MM.1S (cell line): ENCODE measurements around the gene SLC24A3.

Source experiments
- DNase-seq: peaks from one replicate; pipeline ENCODE4 v3.0.0-alpha.2; 2015
- H2AFZ ChIP-seq: fragments of 300-600 bp; sonication (generic); 2 replicates; pipeline ENCODE4 v1.6.0; 2016; ENCODE audit warnings: antibody characterized with exemption, low read length
- H3F3A ChIP-seq: fragments of 300-600 bp; sonication (generic); 2 replicates; pipeline ENCODE4 v1.6.1; 2016; ENCODE audit warnings: mild to moderate bottlenecking, antibody characterized with exemption, low read length, moderate library complexity, mixed read lengths; ENCODE audit not compliant: insufficient read depth
- H3K27ac ChIP-seq: fragments of 300-600 bp; sonication (generic); 2 replicates; pipeline ENCODE4 v1.5.1; 2016; ENCODE audit warnings: mild to moderate bottlenecking, low read length
- H3K27me3 ChIP-seq: fragments of 300-600 bp; sonication (generic); replicated peaks from 2 replicates; pipeline ENCODE4 v1.6.0; 2016; ENCODE audit warnings: low read length; ENCODE audit not compliant: insufficient read depth
- H3K36me3 ChIP-seq: fragments of 300-600 bp; sonication (generic); replicated peaks from 2 replicates; pipeline ENCODE4 v1.6.1; 2016; ENCODE audit warnings: mild to moderate bottlenecking, low read length, mixed read lengths; ENCODE audit not compliant: insufficient read depth
- H3K4me1 ChIP-seq: fragments of 300-600 bp; sonication (generic); 2 replicates; pipeline ENCODE4 v1.6.1; 2016; ENCODE audit warnings: low read length, mixed read lengths
- H3K4me2 ChIP-seq: fragments of 300-600 bp; sonication (generic); 2 replicates; pipeline ENCODE4 v1.6.0; 2016; ENCODE audit warnings: low read depth, low read length
- H3K4me3 ChIP-seq: fragments of 300-600 bp; sonication (generic); 2 replicates; pipeline ENCODE4 v1.5.1; 2016; ENCODE audit warnings: low read length, mixed read lengths
- H3K79me2 ChIP-seq: fragments of 300-600 bp; sonication (generic); 2 replicates; pipeline ENCODE4 v1.6.1; 2016; ENCODE audit warnings: mixed run types, low read length, mixed read lengths
- H3K9ac ChIP-seq: fragments of 300-600 bp; sonication (generic); 2 replicates; pipeline ENCODE4 v1.6.1; 2016; ENCODE audit warnings: low read length, mixed read lengths
- H3K9me2 ChIP-seq: fragments of 300-600 bp; sonication (generic); replicated peaks from 2 replicates; pipeline ENCODE4 v1.6.1; 2016; ENCODE audit warnings: mild to moderate bottlenecking, low read length, mixed read lengths; ENCODE audit not compliant: insufficient read depth
- H3K9me3 ChIP-seq: fragments of 300-600 bp; sonication (generic); replicated peaks from 2 replicates; pipeline ENCODE4 v1.6.1; 2016; ENCODE audit warnings: mild to moderate bottlenecking, low read length, mixed read lengths; ENCODE audit not compliant: insufficient read depth
- H4K20me1 ChIP-seq: fragments of 300-600 bp; sonication (generic); 2 replicates; pipeline ENCODE4 v1.6.1; 2016; ENCODE audit warnings: mild to moderate bottlenecking, low read length, moderate library complexity, mixed read lengths; ENCODE audit not compliant: insufficient read depth
- CTCF ChIP-seq: fragments of 300-600 bp; sonication (generic); IDR thresholded peaks from 2 replicates; pipeline ENCODE4 v1.5.1; 2016; ENCODE audit warnings: antibody characterized with exemption, low read length, mixed read lengths
- EZH2 ChIP-seq: fragments of 300-600 bp; sonication (generic); optimal IDR thresholded peaks from 2 replicates; pipeline ENCODE3; 2017; ENCODE audit warnings: low read depth, mild to moderate bottlenecking, antibody characterized with exemption, low read length, mixed read lengths
- EZH2phosphoT487 ChIP-seq: fragments of 300-600 bp; sonication (generic); IDR thresholded peaks from 2 replicates; pipeline ENCODE4 v1.6.1; 2018; ENCODE audit warnings: antibody characterized with exemption, low read length

The SLC24A3 gene

DNA sequence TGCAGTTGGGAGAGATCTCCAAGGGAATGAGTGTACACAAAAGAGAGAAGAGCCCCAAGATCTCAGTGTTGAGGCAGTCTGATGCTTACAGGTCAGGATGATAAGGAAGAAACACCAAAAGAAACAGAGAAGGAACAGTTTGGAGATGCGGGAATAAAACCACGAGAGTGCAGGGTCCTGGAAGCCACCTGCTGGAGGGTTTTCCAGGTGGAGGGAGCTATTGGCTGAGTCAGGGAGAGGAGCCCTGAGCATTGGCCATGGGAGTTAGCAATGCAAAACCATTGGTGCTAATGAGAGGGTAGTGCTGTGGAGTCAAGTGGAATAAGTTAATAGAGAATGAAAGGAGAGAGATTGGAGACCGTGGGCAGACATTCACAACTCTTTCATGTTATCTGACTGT lies 506.4 kb downstream of the SLC24A3 start:
- H2AFZ ChIP-seq: no peak overlapping the region
- H3K9ac ChIP-seq: no peak overlapping the region
- TF ChIP-seq CTCF: no peak
- TF ChIP-seq EZH2phosphoT487: no peak
- TF ChIP-seq EZH2: no peak
- H3K79me2 ChIP-seq: no peaks in the 10 kb centered on the region
- H3K9me3 ChIP-seq: no peaks in the 10 kb centered on the region
- no peaks in the 10 kb centered on the region for H3K9me2 ChIP-seq
- H3K4me1 ChIP-seq: no peaks in the 10 kb centered on the region
- H4K20me1 ChIP-seq: no peaks in the 10 kb centered on the region
- H3K4me3 ChIP-seq: no peak overlapping the region
- H3K27me3 ChIP-seq: no peaks in the 10 kb centered on the region
- H3K27ac ChIP-seq: no peak overlapping the region
- no peaks in the 10 kb centered on the region for H3F3A ChIP-seq
- H3K4me2 ChIP-seq: no peak overlapping the region
- no peak for DNase-seq
- no peaks in the 10 kb centered on the region for H3K36me3 ChIP-seq

GRCh38 chr20:19720991-19721390 lies 508.5 kb downstream of the SLC24A3 start:
- H3F3A ChIP-seq: no peaks in the 10 kb centered on the region
- no peak overlapping the region for H3K4me2 ChIP-seq
- TF ChIP-seq EZH2phosphoT487 (no peak), CTCF (no peak), EZH2 (no peak)
- H3K36me3 ChIP-seq: no peaks in the 10 kb centered on the region
- DNase-seq: no peak
- no peak overlapping the region for H3K9ac ChIP-seq
- H3K79me2 ChIP-seq: no peaks in the 10 kb centered on the region
- H3K27ac ChIP-seq: no peak overlapping the region
- no peaks in the 10 kb centered on the region for H4K20me1 ChIP-seq
- H3K4me1 ChIP-seq: no peaks in the 10 kb centered on the region
- H3K9me3 ChIP-seq: no peaks in the 10 kb centered on the region
- no peak overlapping the region for H3K4me3 ChIP-seq
- H3K9me2 ChIP-seq: no peaks in the 10 kb centered on the region
- no peak overlapping the region for H2AFZ ChIP-seq
- H3K27me3 ChIP-seq: no peaks in the 10 kb centered on the region

GRCh38 chr20:19723051-19723450 lies 510.6 kb downstream of the SLC24A3 start:
- no peaks in the 10 kb centered on the region for H3F3A ChIP-seq
- H3K79me2 ChIP-seq: no peaks in the 10 kb centered on the region
- H3K36me3 ChIP-seq: no peaks in the 10 kb centered on the region
- no peak overlapping the region for H3K27ac ChIP-seq
- TF ChIP-seq EZH2: no peak
- TF ChIP-seq EZH2phosphoT487: no peak
- no peak for TF ChIP-seq CTCF
- H4K20me1 ChIP-seq: no peaks in the 10 kb centered on the region
- H3K4me2 ChIP-seq: no peak overlapping the region
- no peak overlapping the region for H2AFZ ChIP-seq
- no peak for DNase-seq
- no peaks in the 10 kb centered on the region for H3K27me3 ChIP-seq
- no peak overlapping the region for H3K9ac ChIP-seq
- H3K4me1 ChIP-seq: no peaks in the 10 kb centered on the region
- H3K9me2 ChIP-seq: no peaks in the 10 kb centered on the region
- no peak overlapping the region for H3K4me3 ChIP-seq
- H3K9me3 ChIP-seq: no peaks in the 10 kb centered on the region
